Measurements from ENCODE around the gene CHCHD3. TPM values are rescaled to one million over a fixed set of nuclear protein-coding genes. Genes with fewer than 3 reads are reported as not detected.

The CHCHD3 gene
- total RNA-seq, 3 donors from 2014 or later = 52.1 to 59.4 (median 53.1) TPM

- Histone ChIP-seq H3K4me3 (no peak overlapping the region), H3K36me3 (no peaks in the 10 kb centered on the region), H3K9me3 (no peaks in the 10 kb centered on the region), H3K27me3 (no peaks in the 10 kb centered on the region), H3K27ac (no peak overlapping the region), H3K4me1 (no peaks in the 10 kb centered on the region)
- TF ChIP-seq POLR2AphosphoS5 (IDR thresholded peaks at IDR 0.05) (no peak), CTCF (IDR thresholded peaks at IDR 0.05) (no peak), POLR2A (IDR thresholded peaks at IDR 0.05) (no peak)
- intact Hi-C loops (cut with DNase I; ENCODE audit: low total_unique reads) = no loop called here
- DNase-seq (ENCODE audit: low spot score in 2 of 2) = no peak
These were observed 321.7 kb downstream of the CHCHD3 start for GRCh38 chr7:132760244-132760623.

GRCh38 chr7:132759482-132760243 is 322.2 kb downstream of the CHCHD3 start:
- H3K27me3 ChIP-seq = no peaks in the 10 kb centered on the region
- no peak for TF ChIP-seq CTCF (IDR thresholded peaks at IDR 0.05)
- no peak for TF ChIP-seq POLR2AphosphoS5 (IDR thresholded peaks at IDR 0.05)
- TF ChIP-seq POLR2A (IDR thresholded peaks at IDR 0.05) = no peak
- no peaks in the 10 kb centered on the region for H3K9me3 ChIP-seq
- intact Hi-C loops (cut with DNase I; ENCODE audit: low total_unique reads) = loop anchor here (1.0 kb wide), 1 partner anchor 27 kb away; no protein-coding TSS in a partner anchor
- H3K4me3 ChIP-seq = no peak overlapping the region
- no peaks in the 10 kb centered on the region for H3K36me3 ChIP-seq
- no peaks in the 10 kb centered on the region for H3K4me1 ChIP-seq
- DNase-seq (ENCODE audit: low spot score in 2 of 2) = no peak
- H3K27ac ChIP-seq = no peak overlapping the region

- no peaks in the 10 kb centered on the region for H3K9me3 ChIP-seq
- no peaks in the 10 kb centered on the region for H3K27me3 ChIP-seq
- no peaks in the 10 kb centered on the region for H3K36me3 ChIP-seq
- intact Hi-C loops (cut with DNase I; ENCODE audit: low total_unique reads) = loop anchor here (1.0 kb wide), 1 partner anchor 27 kb away; no protein-coding TSS in a partner anchor
- TF ChIP-seq CTCF (IDR thresholded peaks at IDR 0.05) (no peak), POLR2AphosphoS5 (IDR thresholded peaks at IDR 0.05) (no peak), POLR2A (IDR thresholded peaks at IDR 0.05) (no peak)
- no peak for DNase-seq (ENCODE audit: low spot score in 2 of 2)
- no peak overlapping the region for H3K4me3 ChIP-seq
- no peaks in the 10 kb centered on the region for H3K4me1 ChIP-seq
- H3K27ac ChIP-seq = no peak overlapping the region
These were observed 322.9 kb downstream of the CHCHD3 start for GRCh38 chr7:132758986-132759385.

- Histone ChIP-seq H3K4me3 (no peak overlapping the region), H3K9me3 (no peaks in the 10 kb centered on the region), H3K27me3 (no peaks in the 10 kb centered on the region), H3K4me1 (no peaks in the 10 kb centered on the region), H3K36me3 (no peaks in the 10 kb centered on the region), H3K27ac (no peak overlapping the region)
- intact Hi-C loops (cut with DNase I; ENCODE audit: low total_unique reads) = no loop called here
- no peak for DNase-seq (ENCODE audit: low spot score in 2 of 2)
- TF ChIP-seq POLR2A (IDR thresholded peaks at IDR 0.05) (no peak), CTCF (IDR thresholded peaks at IDR 0.05) (no peak), POLR2AphosphoS5 (IDR thresholded peaks at IDR 0.05) (no peak)
These were observed 324.1 kb downstream of the CHCHD3 start for GRCh38 chr7:132757783-132758182.

- H3K36me3 ChIP-seq = no peaks in the 10 kb centered on the region
- no peak for DNase-seq (ENCODE audit: low spot score in 2 of 2)
- no peaks in the 10 kb centered on the region for H3K4me1 ChIP-seq
- H3K4me3 ChIP-seq = no peak overlapping the region
- intact Hi-C loops (cut with DNase I; ENCODE audit: low total_unique reads) = no loop called here
- TF ChIP-seq POLR2AphosphoS5 (IDR thresholded peaks at IDR 0.05) = no peak
- TF ChIP-seq CTCF (IDR thresholded peaks at IDR 0.05) = no peak
- TF ChIP-seq POLR2A (IDR thresholded peaks at IDR 0.05) = no peak
- no peaks in the 10 kb centered on the region for H3K27me3 ChIP-seq
- no peak overlapping the region for H3K27ac ChIP-seq
- no peaks in the 10 kb centered on the region for H3K9me3 ChIP-seq
These were observed 325.4 kb downstream of the CHCHD3 start for GRCh38 chr7:132756484-132756990.

Data from breast epithelium (tissue), 4 donors.